Neutrophil (primary cell): Measurements from ENCODE around the gene NUDCD3.

Source experiments
- H3K27ac ChIP-seq: fragments of 200-600 bp; sonication (generic); 2 replicates; pipeline ENCODE4 v1.5.1; 2016; ENCODE audit warnings: mild to moderate bottlenecking, moderate library complexity
- H3K27me3 ChIP-seq: fragments of 200-600 bp; sonication (generic); 2 replicates; pipeline ENCODE4 v1.6.0; 2016; ENCODE audit warnings: mild to moderate bottlenecking
- H3K36me3 ChIP-seq: fragments of 200-600 bp; sonication (generic); 2 replicates; pipeline ENCODE4 v1.5.1; 2017
- H3K4me1 ChIP-seq, 2 experiments: fragments of 200-600 bp in 1 of 2; sonication (generic) in 1 of 2; 1 replicate in 1 of 2; 2 replicates in 1 of 2; pipeline versions ENCODE4 v1.5.1 to v1.6.1; 2013 to 2016; ENCODE audit warnings: low read depth in 1 of 2, low read length in 1 of 2, mild to moderate bottlenecking in 1 of 2, moderate library complexity in 1 of 2; ENCODE audit not compliant: control insufficient read depth in 1 of 2, insufficient read depth in 1 of 2
- H3K4me3 ChIP-seq, 2 experiments: fragments of 200-600 bp in 1 of 2; sonication (generic) in 1 of 2; 1 replicate in 1 of 2; 2 replicates in 1 of 2; pipeline ENCODE4 v1.5.1; 2013 to 2016; ENCODE audit warnings: low read depth in 1 of 2, low read length in 1 of 2, mild to moderate bottlenecking in 1 of 2, moderate library complexity in 1 of 2
- H3K9me3 ChIP-seq: fragments of 200-600 bp; sonication (generic); 2 replicates; pipeline ENCODE4 v1.5.1; 2016
- CTCF ChIP-seq: fragments of 200-600 bp; sonication (generic); IDR thresholded peaks from 2 replicates; pipeline ENCODE4 v1.5.1; 2016; ENCODE audit warnings: antibody characterized with exemption

The NUDCD3 gene

GRCh38 chr7:44490351-44491200 is at the start of gene NUDCD3:
TSS of gene NUDCD3 (minus strand) at chr7:44490658. CDS start at chr7:44490600, 58 bp downstream.
- H3K4me3 ChIP-seq: peak within 1 kb of the TSS; percentile 75 to 94
- peak within 1 kb of the TSS; percentile 90 for H3K27ac ChIP-seq
- peak; percentile 23 for TF ChIP-seq CTCF
- H3K4me1 ChIP-seq: peaks cover 22 to 23% of the 10 kb centered on the region in 2 experiments
- H3K27me3 ChIP-seq: peaks cover 4% of the 10 kb centered on the region
- H3K9me3 ChIP-seq: no peaks in the 10 kb centered on the region
- no peaks in the 10 kb centered on the region for H3K36me3 ChIP-seq

- Histone ChIP-seq H3K36me3 (no peaks in the 10 kb centered on the region), H3K4me1 (no peaks in the 10 kb centered on the region), H3K27me3 (no peaks in the 10 kb centered on the region), H3K27ac (no peak overlapping the region), H3K4me3 (no peak overlapping the region), H3K9me3 (no peaks in the 10 kb centered on the region)
- no peak for TF ChIP-seq CTCF
Measured at GRCh38 chr7:44539669-44540506, 49.4 kb upstream of the NUDCD3 start.

- TF ChIP-seq CTCF: no peak
- Histone ChIP-seq H3K9me3 (no peaks in the 10 kb centered on the region), H3K4me3 (no peak overlapping the region), H3K4me1 (no peaks in the 10 kb centered on the region), H3K27me3 (no peaks in the 10 kb centered on the region), H3K27ac (no peak overlapping the region), H3K36me3 (no peaks in the 10 kb centered on the region)
Measured at GRCh38 chr7:44538798-44539668, 48.6 kb upstream of the NUDCD3 start.

GRCh38 chr7:44538093-44538797 is 47.8 kb upstream of the NUDCD3 start:
- no peak for TF ChIP-seq CTCF
- Histone ChIP-seq H3K9me3 (no peaks in the 10 kb centered on the region), H3K27ac (no peak overlapping the region), H3K36me3 (no peaks in the 10 kb centered on the region), H3K4me1 (no peaks in the 10 kb centered on the region), H3K27me3 (no peaks in the 10 kb centered on the region), H3K4me3 (no peak overlapping the region)
